Fibroblast of mammary gland (primary cell): Measurements from ENCODE around the gene MRPL4.

ENCODE experiments used
- DNase-seq: peaks from one replicate; pipeline ENCODE4 v3.0.0-alpha.2; 2010; ENCODE audit warnings: low read depth
- H3K4me3 ChIP-seq: 2 replicates; pipeline ENCODE4 v1.5.1; 2011; ENCODE audit warnings: low read depth, mild to moderate bottlenecking, low read length, moderate library complexity; ENCODE audit not compliant: control insufficient read depth
- CTCF ChIP-seq: conservative IDR thresholded peaks from 2 replicates; pipeline ENCODE4 v1.5.1; 2011; ENCODE audit warnings: low read depth, low read length, inconsistent platforms; ENCODE audit not compliant: control insufficient read depth, insufficient read depth

The MRPL4 gene

GRCh38 chr19:10289167-10289835, 37.3 kb downstream of the MRPL4 start:
- peak overlapping the region; percentile 25 for H3K4me3 ChIP-seq
- DNase-seq = peak; percentile 32
- no peak for TF ChIP-seq CTCF

- TF ChIP-seq CTCF = no peak
- peak within 1 kb of the TSS; percentile 25 for H3K4me3 ChIP-seq
- no peak for DNase-seq
Observed at GRCh38 chr19:10289836-10290356, 37.9 kb downstream of the MRPL4 start, which contains the start of gene ICAM5. TSS of gene ICAM5 (plus strand) at chr19:10289952. CDS start at chr19:10290044, 92 bp downstream.

GRCh38 chr19:10290357-10290875, 38.4 kb downstream of the MRPL4 start:
- DNase-seq = no peak
- TF ChIP-seq CTCF = no peak
- peak overlapping the region; percentile 13 for H3K4me3 ChIP-seq

- H3K4me3 ChIP-seq = peak overlapping the region; percentile 22
- TF ChIP-seq CTCF = no peak
- DNase-seq = no peak
Observed at GRCh38 chr19:10290876-10291553, 39.0 kb downstream of the MRPL4 start.

- no peak for TF ChIP-seq CTCF
- DNase-seq = no peak
- peak overlapping the region; percentile 22 for H3K4me3 ChIP-seq
Observed at GRCh38 chr19:10291554-10292205, 39.7 kb downstream of the MRPL4 start.

GRCh38 chr19:10292206-10292788, 40.3 kb downstream of the MRPL4 start:
- H3K4me3 ChIP-seq = peak overlapping the region; percentile 15
- no peak for TF ChIP-seq CTCF
- peak; percentile 43 for DNase-seq
